H1 (cell line): ENCODE data around the gene PEAK3. TPM values are rescaled to one million over a fixed set of nuclear protein-coding genes. Genes with fewer than 3 reads are reported as not detected.

Experiments used
- CHD1 ChIP-seq: IDR thresholded peaks from 2 replicates; pipeline ENCODE4 v1.6.1; 2012; ENCODE audit warnings: low read depth, low read length, improper control_type of control experiment
- EZH2 ChIP-seq: fragments of 200-600 bp; sonication (generic); IDR thresholded peaks from 2 replicates; pipeline ENCODE4 v1.7.1; 2012; ENCODE audit warnings: low read depth, mild to moderate bottlenecking, moderate library complexity, low read length, inconsistent platforms; ENCODE audit not compliant: severe bottlenecking
- KDM4A ChIP-seq: IDR thresholded peaks from one replicate; pipeline ENCODE4 v1.7.1; 2012; ENCODE audit warnings: low read depth, mild to moderate bottlenecking, moderate library complexity, low read length, inconsistent platforms; ENCODE audit not compliant: severe bottlenecking
- NRF1 ChIP-seq: IDR thresholded peaks from 2 replicates; pipeline ENCODE4 v1.6.1; 2011; ENCODE audit warnings: mild to moderate bottlenecking, low read depth, low read length, improper control_type of control experiment
- TAF7 ChIP-seq: optimal IDR thresholded peaks from 2 replicates; pipeline ENCODE3; 2011; ENCODE audit warnings: low read depth, mild to moderate bottlenecking, inconsistent platforms, low read length, moderate library complexity, borderline replicate concordance
- polyA plus RNA-seq, 7 experiments: library from polyadenylated mRNA; depleted of rRNA in 3 of 7; stranded (reverse) in 5 of 7; unstranded in 2 of 7; fragments of >200 nt in 5 of 7; fragments of 200-250 nt in 2 of 7; gene quantifications; 1 replicate in 5 of 7; 2 replicates in 1 of 7; 4 replicates in 1 of 7; pipeline versions ENCODE4 v1.2.1 to v1.2.3, GENCODE V29; 2011 to 2013; ENCODE audit warnings: missing spikeins in 2 of 7, mixed read lengths in 2 of 7
- total RNA-seq: library from RNA; stranded (reverse); fragmentation: NEBNext Ultra II Directional; extraction: Animal tissue kit (Norgen Biotek cat#: 25700); gene quantifications from 2 replicates; pipeline ENCODE4 v1.2.1, GENCODE V29; 2021
- TF ChIP-seq, protein P1 (sequence below), 3 experiments: IDR thresholded peaks; 1 replicate in 2 of 3; 2 replicates in 1 of 3; pipeline versions ENCODE4 v1.5.1 to v1.6.1; 2011; ENCODE audit warnings: low read length in 3 of 3, mild to moderate bottlenecking in 3 of 3, inconsistent platforms in 2 of 3, low read depth in 1 of 3, moderate library complexity in 1 of 3; ENCODE audit not compliant: insufficient read depth in 1 of 3; ENCODE audit errors: control extremely low read depth in 1 of 3
- TF ChIP-seq, protein P2 (sequence below): fragments of 300-600 bp; sonication (generic); IDR thresholded peaks from 2 replicates; pipeline ENCODE4 v1.7.1; 2012; ENCODE audit warnings: low read length, moderate library complexity, mild to moderate bottlenecking, inconsistent platforms; ENCODE audit not compliant: insufficient replicate concordance

PEAK3 gene
- total and polyA plus RNA-seq, 2 of the 8 experiments (the other 6 are each of a cell fraction or from before 2014, with no cell fraction given) = not detected

- TF ChIP-seq, protein P1, sequence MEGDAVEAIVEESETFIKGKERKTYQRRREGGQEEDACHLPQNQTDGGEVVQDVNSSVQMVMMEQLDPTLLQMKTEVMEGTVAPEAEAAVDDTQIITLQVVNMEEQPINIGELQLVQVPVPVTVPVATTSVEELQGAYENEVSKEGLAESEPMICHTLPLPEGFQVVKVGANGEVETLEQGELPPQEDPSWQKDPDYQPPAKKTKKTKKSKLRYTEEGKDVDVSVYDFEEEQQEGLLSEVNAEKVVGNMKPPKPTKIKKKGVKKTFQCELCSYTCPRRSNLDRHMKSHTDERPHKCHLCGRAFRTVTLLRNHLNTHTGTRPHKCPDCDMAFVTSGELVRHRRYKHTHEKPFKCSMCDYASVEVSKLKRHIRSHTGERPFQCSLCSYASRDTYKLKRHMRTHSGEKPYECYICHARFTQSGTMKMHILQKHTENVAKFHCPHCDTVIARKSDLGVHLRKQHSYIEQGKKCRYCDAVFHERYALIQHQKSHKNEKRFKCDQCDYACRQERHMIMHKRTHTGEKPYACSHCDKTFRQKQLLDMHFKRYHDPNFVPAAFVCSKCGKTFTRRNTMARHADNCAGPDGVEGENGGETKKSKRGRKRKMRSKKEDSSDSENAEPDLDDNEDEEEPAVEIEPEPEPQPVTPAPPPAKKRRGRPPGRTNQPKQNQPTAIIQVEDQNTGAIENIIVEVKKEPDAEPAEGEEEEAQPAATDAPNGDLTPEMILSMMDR (IDR thresholded peaks at IDR 0.05; ENCODE audit: control extremely low read depth in 1 of 3, insufficient read depth in 1 of 3, low read depth in 1 of 3, low read length in 3 of 3) = no peak
- TF ChIP-seq CHD1 (no peak), KDM4A (peak; percentile 85), NRF1 (peak; percentile 92), TAF7 (no peak), EZH2 (no peak)
- TF ChIP-seq, protein P2, sequence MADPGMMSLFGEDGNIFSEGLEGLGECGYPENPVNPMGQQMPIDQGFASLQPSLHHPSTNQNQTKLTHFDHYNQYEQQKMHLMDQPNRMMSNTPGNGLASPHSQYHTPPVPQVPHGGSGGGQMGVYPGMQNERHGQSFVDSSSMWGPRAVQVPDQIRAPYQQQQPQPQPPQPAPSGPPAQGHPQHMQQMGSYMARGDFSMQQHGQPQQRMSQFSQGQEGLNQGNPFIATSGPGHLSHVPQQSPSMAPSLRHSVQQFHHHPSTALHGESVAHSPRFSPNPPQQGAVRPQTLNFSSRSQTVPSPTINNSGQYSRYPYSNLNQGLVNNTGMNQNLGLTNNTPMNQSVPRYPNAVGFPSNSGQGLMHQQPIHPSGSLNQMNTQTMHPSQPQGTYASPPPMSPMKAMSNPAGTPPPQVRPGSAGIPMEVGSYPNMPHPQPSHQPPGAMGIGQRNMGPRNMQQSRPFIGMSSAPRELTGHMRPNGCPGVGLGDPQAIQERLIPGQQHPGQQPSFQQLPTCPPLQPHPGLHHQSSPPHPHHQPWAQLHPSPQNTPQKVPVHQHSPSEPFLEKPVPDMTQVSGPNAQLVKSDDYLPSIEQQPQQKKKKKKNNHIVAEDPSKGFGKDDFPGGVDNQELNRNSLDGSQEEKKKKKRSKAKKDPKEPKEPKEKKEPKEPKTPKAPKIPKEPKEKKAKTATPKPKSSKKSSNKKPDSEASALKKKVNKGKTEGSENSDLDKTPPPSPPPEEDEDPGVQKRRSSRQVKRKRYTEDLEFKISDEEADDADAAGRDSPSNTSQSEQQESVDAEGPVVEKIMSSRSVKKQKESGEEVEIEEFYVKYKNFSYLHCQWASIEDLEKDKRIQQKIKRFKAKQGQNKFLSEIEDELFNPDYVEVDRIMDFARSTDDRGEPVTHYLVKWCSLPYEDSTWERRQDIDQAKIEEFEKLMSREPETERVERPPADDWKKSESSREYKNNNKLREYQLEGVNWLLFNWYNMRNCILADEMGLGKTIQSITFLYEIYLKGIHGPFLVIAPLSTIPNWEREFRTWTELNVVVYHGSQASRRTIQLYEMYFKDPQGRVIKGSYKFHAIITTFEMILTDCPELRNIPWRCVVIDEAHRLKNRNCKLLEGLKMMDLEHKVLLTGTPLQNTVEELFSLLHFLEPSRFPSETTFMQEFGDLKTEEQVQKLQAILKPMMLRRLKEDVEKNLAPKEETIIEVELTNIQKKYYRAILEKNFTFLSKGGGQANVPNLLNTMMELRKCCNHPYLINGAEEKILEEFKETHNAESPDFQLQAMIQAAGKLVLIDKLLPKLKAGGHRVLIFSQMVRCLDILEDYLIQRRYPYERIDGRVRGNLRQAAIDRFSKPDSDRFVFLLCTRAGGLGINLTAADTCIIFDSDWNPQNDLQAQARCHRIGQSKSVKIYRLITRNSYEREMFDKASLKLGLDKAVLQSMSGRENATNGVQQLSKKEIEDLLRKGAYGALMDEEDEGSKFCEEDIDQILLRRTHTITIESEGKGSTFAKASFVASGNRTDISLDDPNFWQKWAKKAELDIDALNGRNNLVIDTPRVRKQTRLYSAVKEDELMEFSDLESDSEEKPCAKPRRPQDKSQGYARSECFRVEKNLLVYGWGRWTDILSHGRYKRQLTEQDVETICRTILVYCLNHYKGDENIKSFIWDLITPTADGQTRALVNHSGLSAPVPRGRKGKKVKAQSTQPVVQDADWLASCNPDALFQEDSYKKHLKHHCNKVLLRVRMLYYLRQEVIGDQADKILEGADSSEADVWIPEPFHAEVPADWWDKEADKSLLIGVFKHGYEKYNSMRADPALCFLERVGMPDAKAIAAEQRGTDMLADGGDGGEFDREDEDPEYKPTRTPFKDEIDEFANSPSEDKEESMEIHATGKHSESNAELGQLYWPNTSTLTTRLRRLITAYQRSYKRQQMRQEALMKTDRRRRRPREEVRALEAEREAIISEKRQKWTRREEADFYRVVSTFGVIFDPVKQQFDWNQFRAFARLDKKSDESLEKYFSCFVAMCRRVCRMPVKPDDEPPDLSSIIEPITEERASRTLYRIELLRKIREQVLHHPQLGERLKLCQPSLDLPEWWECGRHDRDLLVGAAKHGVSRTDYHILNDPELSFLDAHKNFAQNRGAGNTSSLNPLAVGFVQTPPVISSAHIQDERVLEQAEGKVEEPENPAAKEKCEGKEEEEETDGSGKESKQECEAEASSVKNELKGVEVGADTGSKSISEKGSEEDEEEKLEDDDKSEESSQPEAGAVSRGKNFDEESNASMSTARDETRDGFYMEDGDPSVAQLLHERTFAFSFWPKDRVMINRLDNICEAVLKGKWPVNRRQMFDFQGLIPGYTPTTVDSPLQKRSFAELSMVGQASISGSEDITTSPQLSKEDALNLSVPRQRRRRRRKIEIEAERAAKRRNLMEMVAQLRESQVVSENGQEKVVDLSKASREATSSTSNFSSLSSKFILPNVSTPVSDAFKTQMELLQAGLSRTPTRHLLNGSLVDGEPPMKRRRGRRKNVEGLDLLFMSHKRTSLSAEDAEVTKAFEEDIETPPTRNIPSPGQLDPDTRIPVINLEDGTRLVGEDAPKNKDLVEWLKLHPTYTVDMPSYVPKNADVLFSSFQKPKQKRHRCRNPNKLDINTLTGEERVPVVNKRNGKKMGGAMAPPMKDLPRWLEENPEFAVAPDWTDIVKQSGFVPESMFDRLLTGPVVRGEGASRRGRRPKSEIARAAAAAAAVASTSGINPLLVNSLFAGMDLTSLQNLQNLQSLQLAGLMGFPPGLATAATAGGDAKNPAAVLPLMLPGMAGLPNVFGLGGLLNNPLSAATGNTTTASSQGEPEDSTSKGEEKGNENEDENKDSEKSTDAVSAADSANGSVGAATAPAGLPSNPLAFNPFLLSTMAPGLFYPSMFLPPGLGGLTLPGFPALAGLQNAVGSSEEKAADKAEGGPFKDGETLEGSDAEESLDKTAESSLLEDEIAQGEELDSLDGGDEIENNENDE = no peak
Observed at GRCh38 chr19:2328401-2329148, 46.6 kb upstream of the PEAK3 start, which contains the start of the genes LSM7 and SPPL2B (continued).
